Stimulated activated CD8-positive, alpha-beta memory T cell treated with anti-CD3 and anti-CD28 coated beads, Interleukin-4, amount 100 ng/mL, for 1 hour (primary cell): ENCODE measurements around the gene ANKRD34A.

Experiments
- DNase-seq, 2 donors: peaks; one replicate each; pipeline ENCODE4 v3.0.0-alpha.2; 2020; ENCODE audit warnings: low read depth in 2 of 2, low spot score in 1 of 2

ANKRD34A gene

GRCh38 chr1:145964328-145965118 lies at the start of gene ANKRD34A, which contains the start of gene POLR3GL:
Gene ANKRD34A, minus strand, starts transcription at chr1:145964575. Its CDS starts 2,816 bp downstream, at chr1:145961759.
Gene POLR3GL, plus strand, starts transcription at chr1:145964690. Its CDS starts 10,176 bp downstream, at chr1:145974866.
- DNase-seq: peak; percentile 77

- DNase-seq: no peak
Measured at GRCh38 chr1:146013559-146013922, 49.2 kb upstream of the ANKRD34A start.

GRCh38 chr1:146012703-146013558 lies 48.6 kb upstream of the ANKRD34A start:
- peak in 1 of 2 donors; percentile 20 for DNase-seq

- no peak for DNase-seq
Measured at GRCh38 chr1:146010126-146010738, 45.9 kb upstream of the ANKRD34A start.

GRCh38 chr1:146007489-146008133 lies 43.2 kb upstream of the ANKRD34A start:
- no peak for DNase-seq

GRCh38 chr1:146001709-146002108 lies 37.3 kb upstream of the ANKRD34A start:
- no peak for DNase-seq

GRCh38 chr1:145999321-146000024 lies 35.1 kb upstream of the ANKRD34A start:
- DNase-seq: no peak

GRCh38 chr1:145997718-145998023 lies 33.3 kb upstream of the ANKRD34A start:
- no peak for DNase-seq

- peak in 1 of 2 donors; percentile 35 for DNase-seq
Measured at GRCh38 chr1:145997016-145997717, 32.8 kb upstream of the ANKRD34A start.

- DNase-seq: peak; percentile 86 to 87
Measured at GRCh38 chr1:145996433-145997015, 32.1 kb upstream of the ANKRD34A start, which contains the start of gene TXNIP. Gene TXNIP, minus strand, starts transcription at chr1:145996579. Its CDS starts 313 bp downstream, at chr1:145996266.

- no peak for DNase-seq
Measured at GRCh38 chr1:145995964-145996432, 31.6 kb upstream of the ANKRD34A start.

- no peak for DNase-seq
Measured at GRCh38 chr1:145995148-145995881, 30.9 kb upstream of the ANKRD34A start.

- no peak for DNase-seq
Measured at GRCh38 chr1:145994391-145995120, 30.2 kb upstream of the ANKRD34A start.

- no peak for DNase-seq
Measured at GRCh38 chr1:145993618-145994390, 29.4 kb upstream of the ANKRD34A start.

GRCh38 chr1:145992958-145993617 lies 28.7 kb upstream of the ANKRD34A start:
- no peak for DNase-seq

GRCh38 chr1:145992502-145992936 lies 28.1 kb upstream of the ANKRD34A start:
- no peak for DNase-seq
